ENCODE results near the gene KRT12. TPM values are rescaled to one million over a fixed set of nuclear protein-coding genes. Genes with fewer than 3 reads are reported as not detected.

KRT12 gene
- total and polyA plus RNA-seq, 2 donors, result 0.52 to 1.6 TPM

- peaks cover 0 to 5% of the 10 kb centered on the region in 2 donors for H3K27me3 ChIP-seq (ENCODE audit: control insufficient read depth in 2 of 2, insufficient read depth in 1 of 2, low read length in 1 of 2)
- H3K36me3 ChIP-seq (ENCODE audit: control insufficient read depth in 2 of 2, insufficient read depth in 2 of 2, low read length in 1 of 2), result no peaks in the 10 kb centered on the region
- 2% methylated on average over 5 of the region's 5 CpGs for WGBS
- H3K4me1 ChIP-seq (ENCODE audit: control insufficient read depth in 2 of 2, insufficient read depth in 2 of 2, low read length in 2 of 2), result peaks cover 0 to 5% of the 10 kb centered on the region in 2 donors
- H3K9me3 ChIP-seq (ENCODE audit: control insufficient read depth in 2 of 2, insufficient read depth in 1 of 2, low read length in 1 of 2), result no peaks in the 10 kb centered on the region
- H3K4me3 ChIP-seq (ENCODE audit: low read length in 2 of 2), result no peak overlapping the region
- no peak overlapping the region for H3K27ac ChIP-seq (ENCODE audit: low read depth in 1 of 2, low read length in 1 of 2)
- peak in 8 of 9 donors; percentile 3 to 55 (median 12) for DNase-seq (ENCODE audit: low read depth in 6 of 9, low spot score in 9 of 9)
Observed at GRCh38 chr17:40909351-40909750, 42.3 kb upstream of the KRT12 start.

GRCh38 chr17:40906613-40907012, 39.6 kb upstream of the KRT12 start:
- no peaks in the 10 kb centered on the region for H3K36me3 ChIP-seq (ENCODE audit: control insufficient read depth in 2 of 2, insufficient read depth in 2 of 2, low read length in 1 of 2)
- 94% methylated on average over 4 of the region's 4 CpGs for WGBS
- H3K4me3 ChIP-seq (ENCODE audit: low read length in 2 of 2), result no peak overlapping the region
- H3K27me3 ChIP-seq (ENCODE audit: control insufficient read depth in 2 of 2, insufficient read depth in 1 of 2, low read length in 1 of 2), result peaks cover 0 to 5% of the 10 kb centered on the region in 2 donors
- H3K27ac ChIP-seq (ENCODE audit: low read depth in 1 of 2, low read length in 1 of 2), result no peak overlapping the region
- peaks cover 0 to 2% of the 10 kb centered on the region in 2 donors for H3K4me1 ChIP-seq (ENCODE audit: control insufficient read depth in 2 of 2, insufficient read depth in 2 of 2, low read length in 2 of 2)
- no peak for DNase-seq (ENCODE audit: low read depth in 6 of 9, low spot score in 9 of 9)
- no peaks in the 10 kb centered on the region for H3K9me3 ChIP-seq (ENCODE audit: control insufficient read depth in 2 of 2, insufficient read depth in 1 of 2, low read length in 1 of 2)

- Histone ChIP-seq H3K27me3 (ENCODE audit: control insufficient read depth in 2 of 2, insufficient read depth in 1 of 2, low read length in 1 of 2) (peaks cover 0 to 2% of the 10 kb centered on the region in 2 donors), H3K4me3 (ENCODE audit: low read length in 2 of 2) (no peak overlapping the region), H3K9me3 (ENCODE audit: control insufficient read depth in 2 of 2, insufficient read depth in 1 of 2, low read length in 1 of 2) (no peaks in the 10 kb centered on the region), H3K36me3 (ENCODE audit: control insufficient read depth in 2 of 2, insufficient read depth in 2 of 2, low read length in 1 of 2) (no peaks in the 10 kb centered on the region), H3K4me1 (ENCODE audit: control insufficient read depth in 2 of 2, insufficient read depth in 2 of 2, low read length in 2 of 2) (peaks cover 0 to 2% of the 10 kb centered on the region in 2 donors), H3K27ac (ENCODE audit: low read depth in 1 of 2, low read length in 1 of 2) (no peak overlapping the region)
- 96% methylated on average over 5 of the region's 5 CpGs for WGBS
- DNase-seq (ENCODE audit: low read depth in 6 of 9, low spot score in 9 of 9), result no peak
Observed at GRCh38 chr17:40905370-40905769, 38.3 kb upstream of the KRT12 start.

- Histone ChIP-seq H3K4me3 (ENCODE audit: low read length in 2 of 2) (no peak overlapping the region), H3K4me1 (ENCODE audit: control insufficient read depth in 2 of 2, insufficient read depth in 2 of 2, low read length in 2 of 2) (no peaks in the 10 kb centered on the region), H3K9me3 (ENCODE audit: control insufficient read depth in 2 of 2, insufficient read depth in 1 of 2, low read length in 1 of 2) (no peaks in the 10 kb centered on the region), H3K36me3 (ENCODE audit: control insufficient read depth in 2 of 2, insufficient read depth in 2 of 2, low read length in 1 of 2) (no peaks in the 10 kb centered on the region), H3K27ac (ENCODE audit: low read depth in 1 of 2, low read length in 1 of 2) (no peak overlapping the region), H3K27me3 (ENCODE audit: control insufficient read depth in 2 of 2, insufficient read depth in 1 of 2, low read length in 1 of 2) (no peaks in the 10 kb centered on the region)
- 84% methylated on average over 12 of the region's 12 CpGs for WGBS
- DNase-seq (ENCODE audit: low read depth in 6 of 9, low spot score in 9 of 9), result no peak
Observed at GRCh38 chr17:40903129-40903847, 36.3 kb upstream of the KRT12 start.

- no peak for DNase-seq (ENCODE audit: low read depth in 6 of 9, low spot score in 9 of 9)
- WGBS, result 93% methylated on average over 4 of the region's 4 CpGs
- no peak overlapping the region for H3K27ac ChIP-seq (ENCODE audit: low read depth in 1 of 2, low read length in 1 of 2)
- H3K4me1 ChIP-seq (ENCODE audit: control insufficient read depth in 2 of 2, insufficient read depth in 2 of 2, low read length in 2 of 2), result no peaks in the 10 kb centered on the region
- H3K27me3 ChIP-seq (ENCODE audit: control insufficient read depth in 2 of 2, insufficient read depth in 1 of 2, low read length in 1 of 2), result no peaks in the 10 kb centered on the region
- H3K9me3 ChIP-seq (ENCODE audit: control insufficient read depth in 2 of 2, insufficient read depth in 1 of 2, low read length in 1 of 2), result no peaks in the 10 kb centered on the region
- no peak overlapping the region for H3K4me3 ChIP-seq (ENCODE audit: low read length in 2 of 2)
- no peaks in the 10 kb centered on the region for H3K36me3 ChIP-seq (ENCODE audit: control insufficient read depth in 2 of 2, insufficient read depth in 2 of 2, low read length in 1 of 2)
Observed at GRCh38 chr17:40902498-40902897, 35.5 kb upstream of the KRT12 start.

GRCh38 chr17:40901981-40902474, 35.0 kb upstream of the KRT12 start:
- Histone ChIP-seq H3K36me3 (ENCODE audit: control insufficient read depth in 2 of 2, insufficient read depth in 2 of 2, low read length in 1 of 2) (no peaks in the 10 kb centered on the region), H3K9me3 (ENCODE audit: control insufficient read depth in 2 of 2, insufficient read depth in 1 of 2, low read length in 1 of 2) (no peaks in the 10 kb centered on the region), H3K4me1 (ENCODE audit: control insufficient read depth in 2 of 2, insufficient read depth in 2 of 2, low read length in 2 of 2) (no peaks in the 10 kb centered on the region), H3K27ac (ENCODE audit: low read depth in 1 of 2, low read length in 1 of 2) (no peak overlapping the region), H3K4me3 (ENCODE audit: low read length in 2 of 2) (no peak overlapping the region), H3K27me3 (ENCODE audit: control insufficient read depth in 2 of 2, insufficient read depth in 1 of 2, low read length in 1 of 2) (no peaks in the 10 kb centered on the region)
- 91% methylated on average over 1 of the region's 1 CpG for WGBS
- no peak for DNase-seq (ENCODE audit: low read depth in 6 of 9, low spot score in 9 of 9)

GRCh38 chr17:40900809-40901356, 33.9 kb upstream of the KRT12 start:
- WGBS, result 93% methylated on average over 5 of the region's 5 CpGs
- H3K36me3 ChIP-seq (ENCODE audit: control insufficient read depth in 2 of 2, insufficient read depth in 2 of 2, low read length in 1 of 2), result no peaks in the 10 kb centered on the region
- no peaks in the 10 kb centered on the region for H3K4me1 ChIP-seq (ENCODE audit: control insufficient read depth in 2 of 2, insufficient read depth in 2 of 2, low read length in 2 of 2)
- no peaks in the 10 kb centered on the region for H3K27me3 ChIP-seq (ENCODE audit: control insufficient read depth in 2 of 2, insufficient read depth in 1 of 2, low read length in 1 of 2)
- H3K4me3 ChIP-seq (ENCODE audit: low read length in 2 of 2), result no peak overlapping the region
- no peak overlapping the region for H3K27ac ChIP-seq (ENCODE audit: low read depth in 1 of 2, low read length in 1 of 2)
- DNase-seq (ENCODE audit: low read depth in 6 of 9, low spot score in 9 of 9), result no peak
- no peaks in the 10 kb centered on the region for H3K9me3 ChIP-seq (ENCODE audit: control insufficient read depth in 2 of 2, insufficient read depth in 1 of 2, low read length in 1 of 2)

GRCh38 chr17:40896916-40897455, 30.0 kb upstream of the KRT12 start:
- H3K36me3 ChIP-seq (ENCODE audit: control insufficient read depth in 2 of 2, insufficient read depth in 2 of 2, low read length in 1 of 2), result no peaks in the 10 kb centered on the region
- DNase-seq (ENCODE audit: low read depth in 6 of 9, low spot score in 9 of 9), result no peak
- H3K9me3 ChIP-seq (ENCODE audit: control insufficient read depth in 2 of 2, insufficient read depth in 1 of 2, low read length in 1 of 2), result no peaks in the 10 kb centered on the region
- H3K27ac ChIP-seq (ENCODE audit: low read depth in 1 of 2, low read length in 1 of 2), result no peak overlapping the region
- no peaks in the 10 kb centered on the region for H3K4me1 ChIP-seq (ENCODE audit: control insufficient read depth in 2 of 2, insufficient read depth in 2 of 2, low read length in 2 of 2)
- no peaks in the 10 kb centered on the region for H3K27me3 ChIP-seq (ENCODE audit: control insufficient read depth in 2 of 2, insufficient read depth in 1 of 2, low read length in 1 of 2)
- 97% methylated on average over 4 of the region's 4 CpGs for WGBS
- H3K4me3 ChIP-seq (ENCODE audit: low read length in 2 of 2), result no peak overlapping the region

- no peaks in the 10 kb centered on the region for H3K4me1 ChIP-seq (ENCODE audit: control insufficient read depth in 2 of 2, insufficient read depth in 2 of 2, low read length in 2 of 2)
- H3K9me3 ChIP-seq (ENCODE audit: control insufficient read depth in 2 of 2, insufficient read depth in 1 of 2, low read length in 1 of 2), result no peaks in the 10 kb centered on the region
- no peaks in the 10 kb centered on the region for H3K27me3 ChIP-seq (ENCODE audit: control insufficient read depth in 2 of 2, insufficient read depth in 1 of 2, low read length in 1 of 2)
- H3K27ac ChIP-seq (ENCODE audit: low read depth in 1 of 2, low read length in 1 of 2), result no peak overlapping the region
- 64% methylated on average over 9 of the region's 9 CpGs for WGBS
- no peak for DNase-seq (ENCODE audit: low read depth in 6 of 9, low spot score in 9 of 9)
- no peaks in the 10 kb centered on the region for H3K36me3 ChIP-seq (ENCODE audit: control insufficient read depth in 2 of 2, insufficient read depth in 2 of 2, low read length in 1 of 2)
- no peak overlapping the region for H3K4me3 ChIP-seq (ENCODE audit: low read length in 2 of 2)
Observed at GRCh38 chr17:40895106-40895730, 28.2 kb upstream of the KRT12 start.

Measured in thymus (tissue), 11 donors.